HG03558 (cell line): ENCODE data around the gene TIAL1.

ENCODE experiments used
- ATAC-seq: cut with Tn5 transposase; IDR thresholded peaks from one replicate; pipeline ENCODE4 v1.9.1; 2021; ENCODE audit warnings: moderate number of reproducible peaks; ENCODE audit not compliant: unreplicated experiment; ENCODE audit errors: extremely low read depth

The TIAL1 gene

GRCh38 chr10:119555178-119555784 is 41.5 kb downstream of the TIAL1 start:
- ATAC-seq: no peak

- ATAC-seq: no peak
These were observed 45.9 kb downstream of the TIAL1 start for GRCh38 chr10:119550827-119551226.

- ATAC-seq: no peak
These were observed 47.3 kb downstream of the TIAL1 start for GRCh38 chr10:119549247-119549999.

- no peak for ATAC-seq
These were observed 50.8 kb downstream of the TIAL1 start for GRCh38 chr10:119546009-119546408.

GRCh38 chr10:119545310-119545709 is 51.5 kb downstream of the TIAL1 start:
- ATAC-seq: no peak

DNA sequence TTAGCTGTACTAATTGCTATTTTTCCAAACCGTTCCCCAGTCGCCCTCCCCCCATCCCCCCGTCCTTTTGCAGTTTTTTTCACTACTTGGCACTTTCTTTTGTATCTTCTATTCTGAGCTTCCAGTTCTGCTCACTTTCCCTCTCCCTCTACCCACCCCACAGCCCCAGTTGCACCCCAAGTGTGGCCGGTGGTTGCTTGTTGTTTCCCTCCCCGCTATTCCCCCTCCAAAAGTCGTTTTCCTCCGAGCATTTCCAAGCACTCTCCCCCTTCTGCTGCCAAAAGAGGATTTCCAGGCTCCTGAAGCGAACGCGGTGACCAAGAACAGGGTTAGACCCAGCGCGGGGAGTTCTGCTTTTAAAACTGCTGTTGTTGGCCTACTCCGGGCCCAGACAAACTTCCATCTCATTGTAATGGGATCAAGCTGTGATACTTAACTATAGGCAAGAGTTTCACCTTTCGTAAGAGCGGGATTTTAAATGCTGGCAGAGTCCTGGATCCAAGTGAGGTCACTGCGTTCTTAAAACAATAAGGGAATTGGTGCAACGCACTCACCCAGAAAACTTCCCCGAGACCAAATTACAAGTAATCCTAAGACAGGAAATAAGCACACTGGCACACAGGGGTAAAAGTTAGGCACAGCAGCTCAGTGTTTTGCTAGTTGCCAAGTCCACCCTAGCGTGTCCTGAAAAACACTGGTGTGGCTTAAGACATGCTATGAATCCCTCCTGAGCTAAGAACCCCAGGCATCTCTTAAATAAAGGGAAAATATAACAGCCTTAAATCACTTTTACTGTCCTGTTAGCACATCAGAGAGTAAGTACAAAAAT is 52.7 kb downstream of the TIAL1 start:
- no peak for ATAC-seq

DNA sequence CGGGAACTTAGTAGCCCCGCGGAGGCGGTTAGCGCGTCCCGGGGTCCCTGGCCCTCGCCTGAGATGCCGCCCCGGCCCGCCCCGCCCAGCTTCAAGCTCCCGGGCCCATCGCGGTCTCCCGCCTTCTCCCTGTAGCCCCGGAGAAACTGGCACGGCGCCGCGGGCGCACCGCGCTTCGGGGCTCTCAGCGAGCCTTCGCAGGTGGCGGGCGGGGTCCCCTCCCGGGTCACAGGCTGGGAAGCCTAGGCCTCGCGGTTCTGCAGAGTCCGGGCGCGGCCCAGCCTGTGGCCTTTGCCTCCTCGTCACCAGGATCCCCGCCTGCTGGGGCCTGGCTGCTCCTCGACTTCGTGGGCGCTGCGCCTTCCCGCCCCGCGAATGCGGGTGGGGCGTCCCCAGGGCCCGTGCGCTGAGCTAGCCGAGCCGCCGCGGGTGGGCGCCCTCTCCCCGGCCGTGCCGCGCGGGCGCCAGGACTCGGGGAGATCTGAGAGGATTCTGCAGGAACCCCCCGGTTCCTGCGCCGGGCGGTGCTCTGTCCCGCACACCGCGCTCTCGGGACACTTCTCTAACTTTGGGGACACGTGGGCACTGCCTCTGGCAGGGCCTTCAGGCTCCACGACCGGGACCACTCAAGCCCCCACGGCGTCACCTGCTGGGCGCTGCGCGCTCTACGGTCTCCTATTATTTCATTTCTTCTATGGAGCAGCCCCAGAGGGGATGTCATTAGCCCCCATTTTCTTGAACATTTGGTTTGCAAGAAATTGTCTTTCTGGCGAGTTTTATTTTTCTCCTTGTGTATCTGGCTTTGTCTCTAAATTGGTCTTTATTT is 53.6 kb downstream of the TIAL1 start:
- ATAC-seq: peak; percentile 26

- ATAC-seq: peak; percentile 39
These were observed 54.3 kb downstream of the TIAL1 start, which contains the start of gene RGS10 for GRCh38 chr10:119542357-119542987. Gene RGS10, minus strand, starts transcription at chr10:119542719. Its CDS starts 81 bp downstream, at chr10:119542638.

- no peak for ATAC-seq
These were observed 55.1 kb downstream of the TIAL1 start for GRCh38 chr10:119541459-119542356.

DNA sequence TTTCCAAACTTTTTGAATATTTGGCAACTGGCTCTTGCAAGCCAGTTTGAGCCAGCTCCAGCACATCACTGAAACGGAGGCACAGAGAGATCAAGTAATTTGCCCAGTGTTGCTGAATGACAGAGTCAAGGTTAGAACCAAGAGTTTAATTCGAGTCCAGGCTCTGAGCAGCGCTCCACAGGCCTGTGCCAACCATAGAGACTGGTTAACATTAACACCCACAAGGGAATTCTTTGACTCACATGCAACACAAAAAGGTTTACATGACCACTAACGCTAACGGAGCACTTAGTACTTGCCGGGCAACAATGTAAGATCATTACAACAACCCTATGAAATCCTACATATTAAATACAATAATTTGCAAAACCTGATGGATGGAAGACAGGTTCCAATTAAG is 55.7 kb downstream of the TIAL1 start:
- ATAC-seq: no peak

- no peak for ATAC-seq
These were observed 56.7 kb downstream of the TIAL1 start for GRCh38 chr10:119540038-119540437.

GRCh38 chr10:119539359-119539825 is 57.4 kb downstream of the TIAL1 start:
- no peak for ATAC-seq

GRCh38 chr10:119538632-119539358 is 58.0 kb downstream of the TIAL1 start:
- ATAC-seq: no peak

GRCh38 chr10:119537953-119538630 is 58.7 kb downstream of the TIAL1 start:
- ATAC-seq: no peak

DNA sequence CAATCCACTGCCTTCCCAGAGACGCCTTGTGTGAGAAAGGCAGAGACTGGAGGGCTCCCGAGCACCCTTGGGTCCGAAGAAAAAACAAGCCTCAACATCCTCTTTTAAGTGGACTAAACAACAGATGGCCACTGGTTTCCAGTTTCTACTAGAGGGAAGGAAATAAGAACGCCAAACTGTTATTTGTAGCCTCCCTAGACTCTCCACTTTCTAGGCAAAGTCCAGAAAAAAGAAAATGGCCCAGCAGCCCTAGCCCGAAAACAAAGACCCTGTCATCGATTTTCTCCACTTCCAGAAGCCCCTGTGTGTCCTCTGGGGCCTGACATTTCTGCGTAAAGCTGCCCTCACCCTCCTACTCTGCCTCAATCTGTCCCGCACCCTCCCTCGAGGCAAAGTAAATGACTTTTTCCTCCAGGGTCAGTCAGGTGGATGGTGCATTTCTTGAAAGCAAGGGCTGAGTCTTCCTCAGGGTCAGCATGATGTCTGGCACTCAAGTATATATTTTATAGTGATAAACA is 60.2 kb downstream of the TIAL1 start:
- no peak for ATAC-seq

- no peak for ATAC-seq
These were observed 60.8 kb downstream of the TIAL1 start for GRCh38 chr10:119535837-119536507.

DNA sequence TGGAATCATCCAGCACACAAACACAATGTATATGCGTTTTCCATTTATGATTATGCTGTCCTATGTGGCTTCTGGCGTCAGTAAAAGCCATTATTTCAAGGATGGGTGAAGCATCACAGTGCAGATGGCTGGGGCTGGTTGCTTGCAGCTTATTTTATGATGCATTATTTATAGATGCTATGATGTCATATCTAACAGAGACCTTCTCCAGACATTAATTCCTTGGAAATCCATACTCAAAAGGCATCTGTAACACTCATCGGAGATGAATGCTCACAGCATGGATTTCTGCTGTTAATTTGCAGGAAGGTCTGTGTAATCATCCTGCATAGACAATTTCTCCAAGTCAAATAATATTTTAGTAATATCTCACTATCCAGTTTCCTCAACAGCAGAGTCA is 61.5 kb downstream of the TIAL1 start:
- no peak for ATAC-seq
